OCI-LY7 (cell line): ENCODE data around the gene PCDHB3. TPM values are rescaled to one million over a fixed set of nuclear protein-coding genes. Genes with fewer than 3 reads are reported as not detected.

ENCODE experiments used
- BruUV-seq: library from RNA; stranded (reverse); fragments of 400-500 nt; replicated peaks from 2 replicates; lab custom pipeline; 2021; lab: Mats Ljungman, UMichigan
- CTCF ChIA-PET: fragments of 300-600 bp; sonication (Branson Sonifier 250); formaldehyde crosslinking; loops from one replicate; lab custom pipeline; 2022; ENCODE audit warnings: antibody characterized with exemption; ENCODE audit not compliant: unreplicated experiment; lab: Charles Lee
- POLR2A ChIA-PET: fragments of 300-600 bp; sonication (Branson Sonifier 250); formaldehyde crosslinking; loops from one replicate; lab custom pipeline; 2022; ENCODE audit warnings: antibody characterized with exemption; lab: Charles Lee
- DNase-seq: peaks from one replicate; pipeline ENCODE4 v3.0.0-alpha.2; 2015; ENCODE audit warnings: low spot score
- H2AFZ ChIP-seq: fragments of 200-600 bp; sonication (generic), shearing (Covaris generic); 2 replicates; pipeline ENCODE4 v1.6.1; 2014; ENCODE audit warnings: mild to moderate bottlenecking, antibody characterized with exemption, low read length, moderate library complexity
- H3K27ac ChIP-seq: fragments of 200-600 bp; sonication (generic); 2 replicates; pipeline ENCODE4 v1.5.1; 2014; ENCODE audit warnings: mixed run types, low read depth, mild to moderate bottlenecking, moderate library complexity, low read length, inconsistent platforms; ENCODE audit not compliant: poor library complexity, severe bottlenecking
- H3K36me3 ChIP-seq: fragments of 200-600 bp; sonication (generic); 2 replicates; pipeline ENCODE4 v1.6.1; 2014; ENCODE audit warnings: mild to moderate bottlenecking, antibody characterized with exemption, low read length, moderate library complexity, mixed read lengths; ENCODE audit not compliant: insufficient read depth
- H3K4me1 ChIP-seq: fragments of 200-600 bp; sonication (generic); 2 replicates; pipeline ENCODE4 v1.5.1; 2014; ENCODE audit warnings: mild to moderate bottlenecking, low read length; ENCODE audit not compliant: insufficient read depth, poor library complexity, severe bottlenecking
- H3K4me2 ChIP-seq: fragments of 200-600 bp; sonication (generic); 2 replicates; pipeline ENCODE4 v1.6.1; 2014; ENCODE audit warnings: mild to moderate bottlenecking, low read length
- H3K4me3 ChIP-seq: fragments of 200-600 bp; sonication (generic); 2 replicates; pipeline ENCODE4 v1.5.1; 2014; ENCODE audit warnings: mild to moderate bottlenecking, low read depth, low read length; ENCODE audit not compliant: poor library complexity, severe bottlenecking
- H3K79me2 ChIP-seq: fragments of 200-600 bp; sonication (generic); 2 replicates; pipeline ENCODE4 v1.6.1; 2016; ENCODE audit warnings: low read depth, mild to moderate bottlenecking, low read length, moderate library complexity, mixed read lengths; ENCODE audit not compliant: insufficient read depth
- H3K9me2 ChIP-seq: fragments of 200-600 bp; sonication (generic); 2 replicates; pipeline ENCODE4 v1.6.1; 2016; ENCODE audit warnings: mild to moderate bottlenecking, low read length, mixed read lengths; ENCODE audit not compliant: insufficient read depth
- H3K9me3 ChIP-seq: fragments of 200-600 bp; sonication (generic); 2 replicates; pipeline ENCODE4 v1.6.1; 2014; ENCODE audit warnings: mild to moderate bottlenecking, mixed run types, low read length, mixed read lengths
- H4K20me1 ChIP-seq: fragments of 200-600 bp; sonication (generic); 2 replicates; pipeline ENCODE4 v1.6.1; 2014; ENCODE audit warnings: mild to moderate bottlenecking, antibody characterized with exemption, low read length, moderate library complexity, mixed read lengths; ENCODE audit not compliant: insufficient read depth
- CTCF ChIP-seq: fragments of 200-600 bp; sonication (generic); conservative IDR thresholded peaks from 2 replicates; pipeline ENCODE4 v1.5.1; 2014; ENCODE audit warnings: mild to moderate bottlenecking, antibody characterized with exemption, low read length, moderate library complexity, mixed read lengths
- EZH2phosphoT487 ChIP-seq: fragments of 200-600 bp; sonication (generic); IDR thresholded peaks from 2 replicates; pipeline ENCODE4 v1.6.1; 2018; ENCODE audit warnings: low read depth, borderline replicate concordance, mild to moderate bottlenecking, mixed run types, antibody characterized with exemption, low read length, moderate library complexity, mixed read lengths
- intact Hi-C: fragments of 100-400 bp; cut with micrococcal nuclease; formaldehyde crosslinking; loops from one replicate; pipeline ENCODE4 v1.10.0; 2022; ENCODE audit not compliant: unreplicated experiment
- total RNA-seq, 2 experiments: library from RNA; depleted of rRNA in 1 of 2; stranded (reverse); fragments of >200 nt in 1 of 2; shearing (Covaris generic) in 1 of 2; gene quantifications; 2 replicates each; pipeline ENCODE4 v1.2.3, GENCODE V29; 2014 to 2022

PCDHB3 gene
- total RNA-seq, 2 experiments from 2014 or later = not detected

GRCh38 chr5:141051521-141051866 is 48.8 kb upstream of the PCDHB3 start:
- POLR2A ChIA-PET = no interaction called here
- no peaks in the 10 kb centered on the region for H3K4me1 ChIP-seq
- no peaks in the 10 kb centered on the region for H4K20me1 ChIP-seq
- intact Hi-C loops = no loop called here
- no peak overlapping the region for H2AFZ ChIP-seq
- no peak overlapping the region for H3K4me3 ChIP-seq
- H3K79me2 ChIP-seq = no peaks in the 10 kb centered on the region
- no peak overlapping the region for H3K4me2 ChIP-seq
- no peaks in the 10 kb centered on the region for H3K9me2 ChIP-seq
- H3K27ac ChIP-seq = no peak overlapping the region
- no peak for TF ChIP-seq CTCF
- TF ChIP-seq EZH2phosphoT487 = no peak
- H3K9me3 ChIP-seq = no peaks in the 10 kb centered on the region
- no peaks in the 10 kb centered on the region for H3K36me3 ChIP-seq
- CTCF ChIA-PET = no interaction called here
- no peak for DNase-seq
- no TSS peak for BruUV-seq

- intact Hi-C loops = no loop called here
- Histone ChIP-seq H3K27ac (no peak overlapping the region), H2AFZ (no peak overlapping the region), H3K4me2 (no peak overlapping the region), H3K9me3 (no peaks in the 10 kb centered on the region), H4K20me1 (no peaks in the 10 kb centered on the region), H3K36me3 (no peaks in the 10 kb centered on the region), H3K4me3 (no peak overlapping the region), H3K4me1 (no peaks in the 10 kb centered on the region), H3K9me2 (no peaks in the 10 kb centered on the region), H3K79me2 (no peaks in the 10 kb centered on the region)
- no peak for DNase-seq
- TF ChIP-seq CTCF (no peak), EZH2phosphoT487 (no peak)
- ChIA-PET POLR2A (no interaction called here), CTCF (no interaction called here)
- no TSS peak for BruUV-seq
Observed at GRCh38 chr5:141077826-141078225, 22.4 kb upstream of the PCDHB3 start.

- Histone ChIP-seq H2AFZ (no peak overlapping the region), H3K4me3 (no peak overlapping the region), H3K36me3 (no peaks in the 10 kb centered on the region), H3K27ac (no peak overlapping the region), H3K79me2 (no peaks in the 10 kb centered on the region), H3K4me1 (no peaks in the 10 kb centered on the region), H3K4me2 (no peak overlapping the region), H3K9me2 (no peaks in the 10 kb centered on the region), H4K20me1 (no peaks in the 10 kb centered on the region), H3K9me3 (no peaks in the 10 kb centered on the region)
- ChIA-PET POLR2A (no interaction called here), CTCF (no interaction called here)
- intact Hi-C loops = no loop called here
- TF ChIP-seq EZH2phosphoT487 = no peak
- no peak for TF ChIP-seq CTCF
- no TSS peak for BruUV-seq
- DNase-seq = no peak
Observed at GRCh38 chr5:141082228-141082627, 18.0 kb upstream of the PCDHB3 start.
